T-helper 9 cell (primary cell): ENCODE measurements around the gene ZFPL1.

ENCODE experiments used
- DNase-seq: peaks from one replicate; pipeline ENCODE4 v3.0.0-alpha.2; 2020

The ZFPL1 gene

DNA sequence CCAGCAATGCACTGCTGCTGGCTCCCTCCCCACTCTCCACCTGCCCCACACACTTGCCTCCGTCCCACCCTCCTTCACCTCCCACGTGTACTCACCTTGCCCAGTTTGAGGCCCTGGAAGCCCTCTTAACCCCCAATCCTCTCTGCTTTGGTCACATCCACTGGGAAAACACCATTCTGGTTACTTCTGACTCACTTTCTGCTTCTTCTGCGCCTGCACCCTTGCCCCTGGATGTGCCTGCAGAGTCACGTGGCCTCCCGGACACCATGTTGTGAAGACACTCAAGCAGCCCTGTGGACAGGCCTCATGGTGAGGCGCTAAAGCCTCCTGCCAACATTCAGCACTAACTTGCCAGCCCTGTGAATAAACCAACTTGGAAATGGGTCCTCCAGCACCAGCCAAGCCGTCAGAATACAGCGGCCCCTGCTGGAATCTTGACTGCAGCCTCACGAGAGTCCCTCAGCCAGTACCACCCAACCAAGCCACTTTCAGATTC lies 23.1 kb upstream of the ZFPL1 start:
- DNase-seq: no peak

- DNase-seq: no peak
These were observed 20.5 kb upstream of the ZFPL1 start for GRCh38 chr11:65063532-65063931.

- no peak for DNase-seq
These were observed 19.2 kb upstream of the ZFPL1 start for GRCh38 chr11:65064847-65065240.

- no peak for DNase-seq
These were observed 18.2 kb upstream of the ZFPL1 start for GRCh38 chr11:65065851-65066250.

DNA sequence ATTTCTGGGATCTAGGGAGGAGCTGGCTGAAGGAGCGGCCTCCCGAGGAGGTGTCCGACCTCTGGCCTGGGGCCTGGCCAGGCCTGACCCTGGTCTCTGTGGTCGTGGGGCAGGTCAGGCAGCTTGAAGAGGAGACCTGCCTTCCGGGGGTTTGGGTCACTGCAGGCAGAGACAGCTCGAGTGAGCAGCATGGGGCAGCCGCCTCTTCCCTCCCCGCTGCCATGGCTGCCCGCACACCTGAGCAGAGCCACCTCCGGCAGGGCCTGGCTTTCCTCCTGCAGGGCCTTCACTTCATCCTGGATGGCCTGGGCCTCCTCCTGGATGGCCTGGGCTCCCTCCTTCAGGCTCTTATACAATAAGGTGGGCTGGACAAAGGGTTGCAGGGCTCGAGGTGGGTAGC lies 17.7 kb upstream of the ZFPL1 start:
- no peak for DNase-seq

DNA sequence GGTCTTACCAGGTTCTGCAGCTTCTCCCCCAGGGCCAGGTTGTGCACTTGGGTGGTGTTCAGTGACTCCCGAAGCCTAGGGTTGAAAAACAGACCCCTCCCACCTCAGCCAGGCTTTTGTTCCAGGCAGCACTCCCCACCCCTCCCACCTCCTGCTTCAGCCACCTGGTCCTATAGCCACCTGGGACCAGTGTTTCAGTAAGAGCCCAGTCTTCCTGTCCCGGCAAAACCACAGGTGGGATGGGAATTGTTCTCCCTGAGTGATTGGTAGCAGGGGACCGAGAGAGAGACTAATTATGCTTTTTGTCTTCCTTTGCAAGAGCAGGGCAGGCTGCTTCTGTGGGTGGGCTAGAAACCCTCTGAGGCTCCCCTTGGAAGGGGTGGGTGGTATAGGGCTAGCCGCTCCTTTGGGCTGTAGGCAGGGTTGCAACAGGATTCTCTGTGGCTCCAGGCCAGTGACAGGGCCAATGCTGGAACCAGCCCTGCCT lies 17.2 kb upstream of the ZFPL1 start:
- DNase-seq: no peak

DNA sequence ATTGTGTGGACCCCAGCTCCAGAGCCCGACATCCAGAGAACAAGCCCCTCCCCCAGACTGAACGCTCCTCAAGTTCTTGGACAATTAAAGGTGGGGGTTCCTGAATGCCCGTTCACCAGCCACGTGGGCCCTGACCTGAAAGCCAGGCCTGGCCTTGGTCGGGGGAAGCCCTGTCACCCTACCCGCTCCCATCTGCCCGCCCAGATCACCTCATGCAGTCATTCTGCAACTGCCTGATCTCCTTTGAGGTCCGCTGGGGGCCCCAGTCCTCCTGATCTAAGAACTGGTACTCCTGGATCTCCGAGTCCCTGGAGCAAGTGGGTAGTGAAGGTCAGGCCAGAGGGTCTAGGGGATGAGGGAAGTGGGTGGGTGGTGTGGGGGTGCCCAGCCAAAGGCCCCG lies 16.6 kb upstream of the ZFPL1 start:
- DNase-seq: no peak

DNA sequence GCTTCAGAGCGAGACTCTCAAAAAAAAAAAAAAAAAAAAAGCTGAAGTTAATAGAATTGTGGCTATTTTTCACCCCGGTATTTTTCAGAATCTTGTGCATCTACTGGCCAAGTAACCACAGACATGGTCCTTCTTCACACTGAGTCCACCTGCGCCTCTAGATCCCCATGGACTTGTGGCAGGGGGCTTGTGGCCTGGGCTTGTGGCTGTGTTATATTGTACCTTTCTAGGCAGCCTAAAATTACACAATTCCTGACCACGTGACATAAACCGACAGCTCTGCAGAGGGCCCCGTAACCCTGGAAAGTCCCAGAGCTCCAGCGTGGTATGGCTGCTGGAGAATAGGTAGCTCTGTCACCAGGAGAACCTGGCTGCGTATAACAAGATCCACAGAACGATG lies 14.8 kb upstream of the ZFPL1 start:
- DNase-seq: no peak

DNA sequence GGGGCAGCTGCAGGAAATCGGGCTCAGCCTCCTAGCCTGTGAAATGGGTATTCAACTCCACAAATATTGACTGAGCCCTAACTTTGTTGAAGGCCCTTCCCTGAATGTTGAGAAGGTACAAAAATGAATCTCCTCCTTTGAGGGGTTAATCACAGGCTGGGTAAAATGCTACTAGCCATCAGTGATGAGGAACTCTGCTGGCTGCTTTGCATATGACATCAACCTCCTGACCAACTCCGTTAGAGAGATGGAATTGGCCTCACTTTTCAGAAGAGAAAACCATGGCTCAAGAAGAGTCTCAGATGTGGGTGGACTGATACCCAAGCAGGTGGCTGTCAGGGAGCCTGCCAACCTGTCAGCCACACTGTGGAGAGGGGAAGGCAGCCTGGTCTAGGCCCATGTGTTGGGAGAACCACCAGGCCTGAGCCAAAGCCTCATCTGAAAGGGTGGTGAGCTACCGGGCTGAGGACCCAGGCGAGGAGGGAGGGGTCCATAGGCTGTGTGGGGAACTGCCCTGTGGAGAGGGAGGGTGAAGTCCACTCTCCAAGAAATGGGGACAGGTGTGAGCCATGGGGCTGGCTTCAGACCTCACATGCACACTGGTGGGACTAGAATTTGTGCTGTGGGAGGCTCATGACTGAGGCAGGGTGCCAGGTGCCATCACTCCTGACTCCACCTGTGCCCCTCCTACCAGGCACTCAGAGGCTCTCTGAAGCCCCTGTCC lies 12.0 kb upstream of the ZFPL1 start:
- DNase-seq: no peak

GRCh38 chr11:65072631-65072966 lies 11.4 kb upstream of the ZFPL1 start:
- no peak for DNase-seq

DNA sequence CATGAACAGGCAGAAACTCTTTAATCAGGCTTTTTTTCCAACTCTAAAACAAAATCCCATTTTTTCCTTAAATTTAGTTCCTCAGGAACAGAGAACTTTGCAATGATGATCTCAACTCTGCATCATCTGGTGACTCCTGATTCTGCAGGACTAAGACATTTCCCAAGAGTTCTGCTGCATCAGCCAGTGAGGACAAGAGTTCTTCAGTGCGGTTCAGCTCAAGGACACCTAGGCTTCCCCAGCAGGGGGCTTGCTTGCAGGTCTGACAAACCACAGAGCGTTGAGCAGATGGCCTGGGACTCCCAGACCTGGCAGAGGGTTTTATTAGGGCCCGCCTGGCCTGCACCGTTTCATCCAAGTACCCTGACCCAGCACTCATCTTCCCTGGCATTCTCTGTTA lies 6.6 kb upstream of the ZFPL1 start:
- no peak for DNase-seq

- DNase-seq: peak; percentile 63
These were observed 5.9 kb upstream of the ZFPL1 start for GRCh38 chr11:65078151-65078550.

DNA sequence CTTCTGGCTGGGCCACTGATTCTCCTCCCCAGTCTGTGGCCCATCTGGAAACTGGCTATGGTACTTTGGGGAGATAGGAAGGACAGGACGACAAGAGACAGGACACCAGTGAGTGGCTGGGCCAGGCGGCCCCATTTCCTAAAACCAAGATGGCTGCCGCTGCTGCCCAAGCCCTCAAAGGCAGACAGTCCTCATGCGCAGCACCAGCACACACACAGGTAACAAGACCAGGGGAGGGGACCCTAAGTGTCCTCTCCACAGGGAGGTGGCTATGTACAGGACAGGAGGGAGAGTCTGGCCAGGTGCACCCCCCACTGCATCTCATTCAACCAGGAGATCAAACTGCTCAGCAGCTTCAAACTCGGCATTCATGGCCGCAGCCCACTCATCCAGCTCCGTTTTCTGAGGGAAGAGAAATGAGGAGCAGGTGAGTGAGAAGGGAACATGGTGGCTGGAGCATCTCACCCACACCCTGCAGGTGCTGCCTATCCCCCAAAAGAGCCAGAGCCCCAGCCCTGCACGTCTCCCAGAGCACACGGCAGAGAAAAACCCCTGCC lies 5.2 kb upstream of the ZFPL1 start:
- no peak for DNase-seq

DNA sequence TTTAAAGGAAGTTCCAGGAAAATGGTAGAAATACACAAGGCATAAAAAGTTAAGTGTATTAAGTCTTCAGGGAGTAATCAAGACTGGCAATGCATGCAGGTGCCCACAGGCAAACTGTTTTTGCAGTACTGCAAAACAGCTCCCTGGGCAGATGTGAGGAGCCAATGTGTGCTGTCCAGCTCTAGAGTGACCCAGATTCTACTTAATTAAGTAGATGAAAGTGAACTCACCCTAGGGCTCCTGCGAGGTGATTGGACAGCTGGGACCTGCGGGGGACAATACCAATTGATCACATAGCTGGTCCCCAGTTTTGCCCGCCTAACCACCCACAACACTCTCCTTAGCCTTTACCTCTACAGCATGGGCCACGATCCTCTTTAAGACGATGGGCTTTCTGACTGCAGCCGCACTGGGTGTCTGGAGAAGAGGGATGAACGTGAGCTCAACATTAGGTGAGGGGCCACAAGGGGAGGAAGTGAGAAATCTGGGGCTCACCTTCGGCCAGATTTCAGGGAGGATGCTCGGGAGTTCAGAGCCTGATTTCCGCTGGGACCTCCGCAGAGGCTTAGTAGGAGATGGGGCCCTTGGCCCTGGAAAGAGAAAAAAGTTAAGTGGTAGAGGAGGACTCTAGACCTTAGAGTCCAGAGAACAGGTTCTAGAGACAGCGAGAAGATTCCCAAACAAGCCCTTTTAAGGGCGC lies 738 bp upstream of the ZFPL1 start:
- no peak for DNase-seq

GRCh38 chr11:65084598-65085375 lies 765 bp downstream of the ZFPL1 start:
- DNase-seq: no peak

DNA sequence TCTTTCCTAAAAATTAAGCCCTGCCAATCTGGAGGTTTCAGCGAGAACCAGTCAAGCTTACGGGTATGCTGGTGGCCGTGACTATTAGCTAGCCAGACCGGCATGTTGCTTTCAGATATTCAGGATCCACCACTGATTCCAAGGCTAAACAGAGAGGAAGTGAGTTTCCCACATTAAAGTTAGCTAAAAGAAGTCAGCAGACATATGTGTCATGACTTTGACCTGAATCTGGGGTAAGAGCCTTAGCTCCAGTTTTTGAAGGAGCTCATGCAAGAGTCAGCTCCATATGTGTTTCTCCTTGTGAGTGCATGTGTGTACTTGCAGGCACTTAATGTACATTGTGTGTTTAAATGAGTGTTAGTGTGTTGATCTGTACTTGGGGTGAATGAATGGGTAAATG lies 1.4 kb downstream of the ZFPL1 start:
- DNase-seq: no peak

- no peak for DNase-seq
These were observed 2.8 kb downstream of the ZFPL1 start for GRCh38 chr11:65086809-65087208.

DNA sequence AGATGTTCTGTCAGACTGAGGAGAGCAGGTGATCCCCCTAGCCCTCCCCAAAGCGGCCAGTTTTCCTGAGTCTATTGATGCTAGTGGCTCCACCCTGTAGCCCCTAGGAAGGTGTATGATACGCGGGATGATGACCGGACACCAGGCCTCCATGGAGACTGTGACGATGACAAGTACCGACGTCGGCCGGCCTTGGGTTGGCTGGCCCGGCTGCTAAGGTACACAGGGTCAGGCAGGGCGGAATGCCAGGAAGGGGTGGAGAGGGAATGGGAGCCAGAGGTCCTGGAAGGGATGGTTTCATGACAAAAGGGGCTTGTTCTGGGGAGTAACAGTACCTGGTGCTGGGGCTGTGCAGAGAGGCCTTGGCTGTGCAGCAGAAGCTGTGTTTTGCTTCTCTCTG lies 3.2 kb downstream of the ZFPL1 start:
- DNase-seq: no peak

GRCh38 chr11:65087827-65088226 lies 3.8 kb downstream of the ZFPL1 start:
- DNase-seq: no peak

DNA sequence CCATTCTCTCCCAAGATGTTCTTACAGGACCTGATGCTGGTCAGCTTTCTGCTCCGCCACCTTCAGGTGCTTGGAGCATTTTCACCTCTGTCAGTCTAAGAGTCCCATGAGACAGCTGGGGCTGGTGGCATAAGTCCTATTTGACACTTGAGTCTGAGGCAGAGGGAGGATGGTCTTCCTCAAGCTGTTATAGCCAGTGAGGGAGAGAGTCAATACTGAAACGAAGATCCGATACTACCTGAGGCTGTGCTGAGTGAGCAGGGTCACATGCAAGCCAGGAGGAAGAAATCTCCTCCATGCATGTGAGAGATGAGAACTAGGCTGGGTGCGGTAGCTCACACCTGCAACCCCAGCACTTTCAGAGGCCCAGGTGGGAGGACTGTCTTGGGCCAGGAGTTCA lies 5.6 kb downstream of the ZFPL1 start:
- no peak for DNase-seq

DNA sequence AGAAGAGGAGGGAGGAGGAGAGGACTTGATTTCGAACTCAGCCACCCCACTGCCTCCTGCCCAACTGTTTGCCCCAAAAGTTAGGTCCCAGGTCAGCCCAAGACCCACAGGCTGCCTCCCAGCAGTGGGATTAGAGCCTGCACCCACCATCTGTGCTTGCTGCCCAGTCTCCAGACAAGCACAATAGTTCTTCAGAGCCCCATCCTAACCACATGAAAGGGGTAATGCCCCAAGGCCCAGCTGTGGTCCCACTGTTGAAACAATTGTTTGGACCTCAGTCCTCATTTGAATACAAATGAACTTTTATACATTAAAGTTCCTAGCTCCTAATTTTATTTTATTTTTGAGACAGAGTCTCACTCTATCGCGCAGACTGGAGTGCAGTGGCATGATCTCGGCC lies 6.6 kb downstream of the ZFPL1 start:
- DNase-seq: no peak

DNA sequence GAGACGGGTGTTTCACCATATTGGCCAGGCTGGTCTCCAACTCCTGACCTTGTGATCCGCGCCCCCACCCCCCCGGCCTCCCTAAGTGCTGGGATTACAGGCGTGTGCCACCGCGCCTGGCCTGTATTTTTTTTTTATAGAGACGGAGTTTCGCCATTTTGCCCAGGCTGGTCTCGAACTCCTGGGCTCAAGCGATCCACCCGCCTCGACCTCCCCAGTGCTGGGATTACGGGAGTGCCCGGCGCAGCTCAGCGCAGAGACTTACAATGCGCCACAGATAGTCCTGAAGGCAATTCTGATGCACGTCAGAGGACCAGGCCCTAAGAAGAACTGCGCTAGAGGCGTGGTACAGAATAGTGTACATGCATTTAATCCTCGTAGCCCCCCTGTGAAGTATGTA lies 11.4 kb downstream of the ZFPL1 start:
- no peak for DNase-seq
